Uterus (tissue), 2 donors: Measurements from ENCODE around the gene TCF4.

Source experiments
- CTCF ChIP-seq, 4 experiments: fragments of 200-600 bp in 2 of 4; fragments of 450-650 bp in 2 of 4; sonication (generic) in 2 of 4; IDR thresholded peaks; one replicate each; pipeline ENCODE4 v1.5.1; 2016 to 2019; ENCODE audit warnings: antibody characterized with exemption in 4 of 4, mild to moderate bottlenecking in 2 of 4, moderate library complexity in 1 of 4
- POLR2A ChIP-seq, 2 donors: fragments of 450-650 bp; IDR thresholded peaks; one replicate each; pipeline ENCODE4 v1.6.1; 2016; ENCODE audit warnings: antibody characterized with exemption in 2 of 2, mild to moderate bottlenecking in 1 of 2, moderate library complexity in 1 of 2

GRCh38 chr18:55236150-55236931 is 351.7 kb downstream of the TCF4 start:
- TF ChIP-seq CTCF (IDR thresholded peaks at IDR 0.05) (no peak), POLR2A (IDR thresholded peaks at IDR 0.05) (no peak)
